ENCODE measurements around the gene CRYBG1. TPM values are rescaled to one million over a fixed set of nuclear protein-coding genes. Genes with fewer than 3 reads are reported as not detected.

CRYBG1 gene
- total RNA-seq, 2 experiments from 2014 or later: 20.8 to 21.1 TPM

DNA sequence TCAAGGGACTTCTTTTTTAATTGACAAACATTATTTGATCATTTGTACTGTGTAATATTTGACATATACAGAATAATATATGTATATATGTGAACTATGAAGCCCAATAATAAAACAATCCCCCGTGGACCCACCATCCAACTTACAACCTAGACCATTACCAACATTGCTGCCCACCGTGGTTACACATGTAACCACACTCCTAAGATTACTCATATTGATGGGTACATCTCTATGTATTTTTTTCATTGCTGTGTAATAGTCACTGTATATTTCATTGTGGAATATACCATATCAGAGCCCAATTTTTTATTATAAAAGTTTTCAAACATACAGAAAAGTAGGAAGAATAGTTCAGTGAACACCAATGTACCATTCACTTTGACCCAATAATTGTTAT is 174.5 kb downstream of the CRYBG1 start:
- ChIA-PET POLR2A (interaction anchor here (1.0 to 5.6 kb wide), 9 partner anchors 9 to 543 kb away, joined by 3 to 65 read pairs (median 8); no protein-coding TSS in a partner anchor), CTCF (interaction anchor here (1.3 to 2.5 kb wide), 5 partner anchors 10 to 27 kb away, joined by 3 to 27 read pairs (median 5); no protein-coding TSS in a partner anchor)
- no peak overlapping the region for H3K4me3 Mint-ChIP-seq
- H3K9me3 Mint-ChIP-seq: no peaks in the 10 kb centered on the region
- DNase-seq: peak; percentile 44
- peaks cover 73% of the 10 kb centered on the region for H3K4me1 Mint-ChIP-seq (ENCODE audit: low read depth)
- intact Hi-C loops (cut with micrococcal nuclease): loop anchor here (2.0 kb wide), 1 partner anchor 14 kb away; no protein-coding TSS in a partner anchor
- H3K27me3 Mint-ChIP-seq: no peaks in the 10 kb centered on the region
- H3K27ac Mint-ChIP-seq: peak overlapping the region; percentile 84
- peak; percentile 35 for ATAC-seq
- TF ChIP-seq, protein P1, sequence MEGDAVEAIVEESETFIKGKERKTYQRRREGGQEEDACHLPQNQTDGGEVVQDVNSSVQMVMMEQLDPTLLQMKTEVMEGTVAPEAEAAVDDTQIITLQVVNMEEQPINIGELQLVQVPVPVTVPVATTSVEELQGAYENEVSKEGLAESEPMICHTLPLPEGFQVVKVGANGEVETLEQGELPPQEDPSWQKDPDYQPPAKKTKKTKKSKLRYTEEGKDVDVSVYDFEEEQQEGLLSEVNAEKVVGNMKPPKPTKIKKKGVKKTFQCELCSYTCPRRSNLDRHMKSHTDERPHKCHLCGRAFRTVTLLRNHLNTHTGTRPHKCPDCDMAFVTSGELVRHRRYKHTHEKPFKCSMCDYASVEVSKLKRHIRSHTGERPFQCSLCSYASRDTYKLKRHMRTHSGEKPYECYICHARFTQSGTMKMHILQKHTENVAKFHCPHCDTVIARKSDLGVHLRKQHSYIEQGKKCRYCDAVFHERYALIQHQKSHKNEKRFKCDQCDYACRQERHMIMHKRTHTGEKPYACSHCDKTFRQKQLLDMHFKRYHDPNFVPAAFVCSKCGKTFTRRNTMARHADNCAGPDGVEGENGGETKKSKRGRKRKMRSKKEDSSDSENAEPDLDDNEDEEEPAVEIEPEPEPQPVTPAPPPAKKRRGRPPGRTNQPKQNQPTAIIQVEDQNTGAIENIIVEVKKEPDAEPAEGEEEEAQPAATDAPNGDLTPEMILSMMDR (IDR thresholded peaks at IDR 0.05): no peak
- peaks cover 51% of the 10 kb centered on the region for H3K36me3 Mint-ChIP-seq (ENCODE audit: low read depth)

DNA sequence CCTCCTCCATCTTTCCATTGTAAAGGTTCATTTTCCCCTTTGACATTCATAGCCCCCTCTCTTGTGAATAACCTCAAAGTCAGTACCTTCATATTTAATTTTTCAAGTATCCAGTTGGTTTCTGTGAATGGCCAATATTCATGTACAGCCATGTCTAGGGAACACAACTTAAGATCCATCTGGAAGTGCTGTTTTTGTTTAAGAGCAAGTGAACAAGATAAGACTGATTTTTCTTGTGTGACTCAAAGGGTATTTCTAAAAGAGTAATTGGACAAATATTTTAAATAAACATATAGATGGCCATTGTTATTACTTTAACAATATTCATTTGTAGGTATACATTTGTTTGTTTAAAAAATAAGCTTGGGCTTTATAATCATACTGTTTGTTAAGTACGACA is 175.8 kb downstream of the CRYBG1 start:
- no peak for ATAC-seq
- POLR2A ChIA-PET: interaction anchor here (0.6 to 5.6 kb wide), 4 partner anchors 9 to 452 kb away, joined by 3 to 65 read pairs (median 8); no protein-coding TSS in a partner anchor
- peaks cover 63% of the 10 kb centered on the region for H3K4me1 Mint-ChIP-seq (ENCODE audit: low read depth)
- H3K36me3 Mint-ChIP-seq (ENCODE audit: low read depth): peaks cover 41% of the 10 kb centered on the region
- no peaks in the 10 kb centered on the region for H3K27me3 Mint-ChIP-seq
- H3K9me3 Mint-ChIP-seq: no peaks in the 10 kb centered on the region
- TF ChIP-seq, protein P1 (IDR thresholded peaks at IDR 0.05): no peak
- peak overlapping the region; percentile 85 for H3K27ac Mint-ChIP-seq
- DNase-seq: no peak
- intact Hi-C loops (cut with micrococcal nuclease): no loop called here
- CTCF ChIA-PET: interaction anchor here (1.1 to 1.5 kb wide), 6 partner anchors 10 to 30 kb away, joined by 3 to 5 read pairs (median 4); no protein-coding TSS in a partner anchor
- H3K4me3 Mint-ChIP-seq: no peak overlapping the region

DNA sequence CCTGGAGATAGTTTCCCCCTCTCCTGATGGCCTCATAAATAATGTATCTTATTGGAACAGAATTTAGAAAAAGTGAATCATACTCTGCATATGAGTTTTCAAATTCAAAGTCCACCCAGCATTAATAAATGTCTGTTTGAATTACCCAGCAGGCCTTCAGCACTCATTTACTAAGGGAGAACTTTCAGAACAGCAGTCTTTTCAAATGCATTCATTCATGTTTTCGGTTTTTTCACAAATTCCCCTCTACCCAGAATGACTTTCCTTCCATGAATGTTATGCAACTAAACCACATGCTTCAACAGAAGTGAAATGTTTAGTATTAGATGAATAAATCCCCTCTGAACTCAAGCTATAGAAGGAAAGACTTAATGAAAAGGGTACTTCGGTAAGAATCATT is 176.3 kb downstream of the CRYBG1 start:
- TF ChIP-seq, protein P1 (IDR thresholded peaks at IDR 0.05): no peak
- Mint-ChIP-seq H3K27ac (peak overlapping the region; percentile 85), H3K27me3 (no peaks in the 10 kb centered on the region), H3K4me1 (ENCODE audit: low read depth) (peaks cover 63% of the 10 kb centered on the region), H3K9me3 (no peaks in the 10 kb centered on the region), H3K4me3 (peak overlapping the region; percentile 13), H3K36me3 (ENCODE audit: low read depth) (peaks cover 37% of the 10 kb centered on the region)
- CTCF ChIA-PET: interaction anchor here (1.1 to 1.5 kb wide), 7 partner anchors 10 to 29 kb away, joined by 3 to 5 read pairs (median 3); no protein-coding TSS in a partner anchor
- intact Hi-C loops (cut with micrococcal nuclease): no loop called here
- POLR2A ChIA-PET: interaction anchor here (0.6 to 5.6 kb wide), 5 partner anchors 9 to 452 kb away, joined by 3 to 65 read pairs (median 7); no protein-coding TSS in a partner anchor
- no peak for DNase-seq
- ATAC-seq: peak; percentile 18

DNA sequence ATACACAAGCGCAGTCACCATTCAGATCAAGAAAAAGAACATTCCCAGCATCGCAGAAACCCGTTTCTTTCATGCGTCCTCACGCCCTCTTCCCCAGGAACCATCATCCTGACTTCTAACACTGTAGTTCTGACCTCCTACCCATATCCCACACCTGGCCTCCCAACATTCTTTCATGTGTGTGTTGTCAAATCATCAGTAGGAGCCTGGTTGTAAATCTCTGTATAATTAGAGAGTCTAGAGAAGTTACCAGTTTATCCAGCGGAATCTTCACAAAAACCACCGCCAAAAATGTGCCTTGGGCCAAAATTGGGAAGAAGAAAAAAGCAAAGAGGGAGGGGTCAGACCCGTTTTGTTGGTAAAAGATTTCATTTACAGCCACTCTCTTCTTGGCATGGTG is 177.1 kb downstream of the CRYBG1 start:
- no peaks in the 10 kb centered on the region for H3K27me3 Mint-ChIP-seq
- H3K4me1 Mint-ChIP-seq (ENCODE audit: low read depth): peaks cover 58% of the 10 kb centered on the region
- TF ChIP-seq, protein P1 (IDR thresholded peaks at IDR 0.05): no peak
- H3K4me3 Mint-ChIP-seq: no peak overlapping the region
- ChIA-PET POLR2A (interaction anchor here (0.8 to 5.6 kb wide), 4 partner anchors 8 to 26 kb away, joined by 3 to 65 read pairs (median 8); no protein-coding TSS in a partner anchor), CTCF (interaction anchor here (1.1 to 4.0 kb wide), 7 partner anchors 9 to 28 kb away, joined by 3 to 19 read pairs (median 3); no protein-coding TSS in a partner anchor)
- no peaks in the 10 kb centered on the region for H3K9me3 Mint-ChIP-seq
- intact Hi-C loops (cut with micrococcal nuclease): no loop called here
- peak overlapping the region; percentile 85 for H3K27ac Mint-ChIP-seq
- ATAC-seq (no peak), DNase-seq (no peak)
- peaks cover 32% of the 10 kb centered on the region for H3K36me3 Mint-ChIP-seq (ENCODE audit: low read depth)

DNA sequence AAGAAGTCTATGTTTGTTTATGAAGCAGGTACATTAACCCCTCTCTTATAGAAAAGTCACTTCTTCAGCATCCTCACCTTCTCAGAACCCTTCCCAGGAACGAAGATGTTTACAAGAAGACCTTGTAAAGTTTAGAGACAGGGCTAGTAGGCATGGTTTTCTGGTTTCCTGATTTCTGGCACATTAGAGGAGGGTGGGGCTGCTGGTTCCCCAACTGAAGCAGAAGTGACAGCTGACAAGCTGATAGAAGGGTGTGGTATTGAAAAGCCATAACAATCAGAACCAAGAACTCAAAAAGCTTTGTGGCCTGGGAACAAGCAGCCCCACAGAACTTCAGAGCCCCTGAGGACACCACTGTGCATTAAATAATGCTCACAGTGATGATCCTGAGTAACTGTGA is 177.6 kb downstream of the CRYBG1 start:
- Mint-ChIP-seq H3K27ac (peak overlapping the region; percentile 5), H3K4me1 (ENCODE audit: low read depth) (peaks cover 53% of the 10 kb centered on the region), H3K9me3 (no peaks in the 10 kb centered on the region), H3K4me3 (no peak overlapping the region), H3K27me3 (no peaks in the 10 kb centered on the region), H3K36me3 (ENCODE audit: low read depth) (peaks cover 29% of the 10 kb centered on the region)
- TF ChIP-seq, protein P1 (IDR thresholded peaks at IDR 0.05): no peak
- intact Hi-C loops (cut with micrococcal nuclease): no loop called here
- CTCF ChIA-PET: interaction anchor here (1.7 to 4.0 kb wide), 2 partner anchors 26 to 29 kb away, joined by 5 to 19 read pairs; no protein-coding TSS in a partner anchor
- DNase-seq (no peak), ATAC-seq (no peak)
- POLR2A ChIA-PET: interaction anchor here (0.9 kb wide), 1 partner anchor 18 kb away, joined by 3 read pairs; no protein-coding TSS in a partner anchor

Measured in activated CD8-positive, alpha-beta T cell treated with anti-CD3 and anti-CD28 coated beads for 36 hours (primary cell).